HG03108 (cell line): Measurements from ENCODE around the gene CAMTA1.
"Not testable (repeated sequence)": the region's sequence is repeated elsewhere in the genome, so short reads cannot be mapped to it uniquely, and the experiment has no call there.

Experiments used
- ATAC-seq: cut with Tn5 transposase; IDR thresholded peaks from one replicate; pipeline ENCODE4 v1.9.1; 2021; ENCODE audit warnings: moderate library complexity; ENCODE audit not compliant: unreplicated experiment

Gene CAMTA1

GRCh38 chr1:6904476-6905170 is 119.4 kb downstream of the CAMTA1 start:
- no peak for ATAC-seq

GRCh38 chr1:6905331-6905730 is 120.1 kb downstream of the CAMTA1 start:
- no peak for ATAC-seq

GRCh38 chr1:6905790-6906189 is 120.5 kb downstream of the CAMTA1 start:
- ATAC-seq = no peak

- ATAC-seq = no peak
Measured at GRCh38 chr1:6906783-6907182, 121.5 kb downstream of the CAMTA1 start.

GRCh38 chr1:6907201-6907600 is 121.9 kb downstream of the CAMTA1 start:
- no peak for ATAC-seq

GRCh38 chr1:6907676-6908434 is 122.6 kb downstream of the CAMTA1 start:
- no peak for ATAC-seq

GRCh38 chr1:6909401-6909800 is 124.1 kb downstream of the CAMTA1 start:
- no peak for ATAC-seq

GRCh38 chr1:6909857-6910256 is 124.6 kb downstream of the CAMTA1 start:
- no peak for ATAC-seq

- no peak for ATAC-seq
Measured at GRCh38 chr1:6911021-6911941, 126.0 kb downstream of the CAMTA1 start.

GRCh38 chr1:6911974-6912373 is 126.7 kb downstream of the CAMTA1 start:
- ATAC-seq = no peak

- ATAC-seq = no peak
Measured at GRCh38 chr1:6912518-6912917, 127.3 kb downstream of the CAMTA1 start.

- ATAC-seq = no peak
Measured at GRCh38 chr1:6913086-6913485, 127.8 kb downstream of the CAMTA1 start.

GRCh38 chr1:6914706-6915105 is 129.5 kb downstream of the CAMTA1 start:
- ATAC-seq = no peak

- no peak for ATAC-seq
Measured at GRCh38 chr1:6915999-6916565, 130.8 kb downstream of the CAMTA1 start.

GRCh38 chr1:6917067-6917466 is 131.8 kb downstream of the CAMTA1 start:
- ATAC-seq = no peak

- no peak for ATAC-seq
Measured at GRCh38 chr1:6918186-6918924, 133.1 kb downstream of the CAMTA1 start.

GRCh38 chr1:6918925-6919511 is 133.8 kb downstream of the CAMTA1 start:
- no peak for ATAC-seq

GRCh38 chr1:6921506-6921905 is 136.3 kb downstream of the CAMTA1 start:
- not testable (repeated sequence) for ATAC-seq

GRCh38 chr1:6922096-6922931 is 137.1 kb downstream of the CAMTA1 start:
- no peak for ATAC-seq
